Endothelial cell of umbilical vein (primary cell): Measurements from ENCODE around the gene USE1. TPM values are rescaled to one million over a fixed set of nuclear protein-coding genes. Genes with fewer than 3 reads are reported as not detected.

Source experiments
- BruUV-seq: library from RNA; stranded (reverse); fragments of 400-500 nt; replicated peaks from 2 replicates; lab custom pipeline; 2021; lab: Mats Ljungman, UMichigan
- CTCF ChIA-PET: fragments of 300-600, 350-600 bp; sonication (Branson Sonifier 250); formaldehyde crosslinking; loops from one replicate; lab custom pipeline; 2021; ENCODE audit warnings: antibody characterized with exemption, inconsistent platforms; lab: Charles Lee
- POLR2A ChIA-PET: fragments of 300-600, 350-600 bp; sonication (Branson Sonifier 250); formaldehyde crosslinking; loops from one replicate; lab custom pipeline; 2021; ENCODE audit warnings: antibody characterized with exemption, inconsistent platforms; lab: Charles Lee
- DNase-seq: peaks from one replicate; pipeline ENCODE4 v3.0.0-alpha.2; 2011; ENCODE audit warnings: low read depth, low spot score
- FAIRE-seq: peaks from 2 replicates; lab custom pipeline; 2011; peaks lifted over from hg19 to GRCh38; lab: Jason Lieb, UNC
- H2AFZ ChIP-seq: 2 replicates; pipeline ENCODE4 v1.6.0; 2012; ENCODE audit warnings: low read depth, low read length, control low read depth, inconsistent platforms
- H3K27ac ChIP-seq: 2 replicates; pipeline ENCODE4 v1.5.1; 2011; ENCODE audit warnings: low read depth, mild to moderate bottlenecking, control low read depth, low read length, moderate library complexity; ENCODE audit not compliant: insufficient read depth
- H3K27me3 ChIP-seq, 2 experiments: 2 replicates each; pipeline versions ENCODE4 v1.6.0 to v1.6.1; 2011; ENCODE audit warnings: low read length in 2 of 2, mixed read lengths in 1 of 2; ENCODE audit not compliant: control insufficient read depth in 2 of 2, insufficient read depth in 2 of 2
- H3K36me3 ChIP-seq, 2 experiments: 2 replicates in 1 of 2; 3 replicates in 1 of 2; pipeline ENCODE4 v1.5.1; 2011; ENCODE audit warnings: low read length in 2 of 2, mild to moderate bottlenecking in 1 of 2, moderate library complexity in 1 of 2; ENCODE audit not compliant: control insufficient read depth in 2 of 2, insufficient read depth in 2 of 2; ENCODE audit errors: extremely low read depth in 1 of 2
- H3K4me1 ChIP-seq: 3 replicates; pipeline ENCODE4 v1.5.1; 2011; ENCODE audit warnings: mild to moderate bottlenecking, low read length; ENCODE audit not compliant: control insufficient read depth, insufficient read depth; ENCODE audit errors: extremely low read depth
- H3K4me2 ChIP-seq: 2 replicates; pipeline ENCODE4 v1.6.1; 2011; ENCODE audit warnings: low read length, control low read depth, mixed read lengths; ENCODE audit not compliant: insufficient read depth
- H3K4me3 ChIP-seq, 3 experiments: fragments of 200-600 bp in 1 of 3; sonication (generic), shearing (Covaris generic) in 1 of 3; replicated peaks in 1 of 3; 2 replicates each; pipeline ENCODE4 v1.5.1; 2011 to 2016; ENCODE audit warnings: control low read depth in 3 of 3, low read length in 3 of 3, mild to moderate bottlenecking in 2 of 3, inconsistent platforms in 1 of 3, low read depth in 1 of 3, moderate library complexity in 1 of 3; ENCODE audit not compliant: insufficient read depth in 1 of 3
- H3K79me2 ChIP-seq: 2 replicates; pipeline ENCODE4 v1.6.0; 2012; ENCODE audit warnings: low read length, inconsistent platforms; ENCODE audit not compliant: control insufficient read depth, insufficient read depth
- H3K9ac ChIP-seq: replicated peaks from 2 replicates; pipeline ENCODE3; 2011; ENCODE audit warnings: low read length, control low read depth; ENCODE audit not compliant: insufficient read depth; ENCODE audit errors: extremely low read depth
- H3K9me1 ChIP-seq: replicated peaks from 3 replicates; pipeline ENCODE4 v1.6.0; 2011; ENCODE audit warnings: mild to moderate bottlenecking, low read length; ENCODE audit not compliant: control insufficient read depth, insufficient read depth; ENCODE audit errors: extremely low read depth
- H3K9me3 ChIP-seq: replicated peaks from 2 replicates; pipeline ENCODE4 v1.5.1; 2012; ENCODE audit warnings: low read length, inconsistent platforms; ENCODE audit not compliant: control insufficient read depth, insufficient read depth
- H4K20me1 ChIP-seq: replicated peaks from 2 replicates; pipeline ENCODE3; 2011; ENCODE audit warnings: mild to moderate bottlenecking, low read length; ENCODE audit not compliant: control insufficient read depth, insufficient read depth; ENCODE audit errors: extremely low read depth
- EZH2 ChIP-seq: IDR thresholded peaks from 2 replicates; pipeline ENCODE4 v1.6.1; 2012; ENCODE audit warnings: borderline replicate concordance, low read depth, mild to moderate bottlenecking, moderate library complexity, low read length, inconsistent platforms; ENCODE audit not compliant: severe bottlenecking
- FOS ChIP-seq: IDR thresholded peaks from 2 replicates; pipeline ENCODE4 v1.6.1; 2011; ENCODE audit warnings: mild to moderate bottlenecking, low read length, moderate library complexity, borderline replicate concordance; ENCODE audit not compliant: insufficient read depth
- GATA2 ChIP-seq: IDR thresholded peaks from 2 replicates; pipeline ENCODE4 v1.7.0; 2011; ENCODE audit warnings: low read depth, mild to moderate bottlenecking, moderate library complexity, mixed read lengths, low read length; ENCODE audit not compliant: insufficient read length, insufficient read depth
- JUN ChIP-seq: IDR thresholded peaks from 2 replicates; pipeline ENCODE4 v1.6.1; 2011; ENCODE audit warnings: borderline replicate concordance, low read depth; ENCODE audit not compliant: insufficient read length, insufficient read depth
- MYC ChIP-seq: IDR thresholded peaks from one replicate; pipeline ENCODE4 v1.6.1; 2011; ENCODE audit warnings: mild to moderate bottlenecking, low read depth, low read length
- POLR2A ChIP-seq: IDR thresholded peaks from 2 replicates; pipeline ENCODE4 v1.6.1; 2012; ENCODE audit warnings: low read depth, mild to moderate bottlenecking, control low read depth, low read length
- POLR2AphosphoS5 ChIP-seq: IDR thresholded peaks from 2 replicates; pipeline ENCODE4 v1.6.1; 2012; ENCODE audit warnings: low read depth, mild to moderate bottlenecking, control low read depth, low read length, moderate library complexity; ENCODE audit not compliant: insufficient read depth
- dilution Hi-C: fragments of 300-500 bp; cut with MboI; formaldehyde crosslinking; loops from one replicate; pipeline ENCODE4 v1.15.0; 2019; ENCODE audit warnings: low sequenced_read_pairs; ENCODE audit not compliant: extremely low pct_ligation_motif_present
- intact Hi-C: fragments of 100-400 bp; cut with micrococcal nuclease; formaldehyde crosslinking; loops from one replicate; pipeline ENCODE4 v1.10.0; 2022
- polyA plus RNA-seq, 4 experiments: library from polyadenylated mRNA; depleted of rRNA in 3 of 4; stranded (reverse) in 3 of 4; unstranded in 1 of 4; fragments of >200 nt; gene quantifications; 2 replicates each; pipeline versions ENCODE4 v1.2.1 to v1.2.3, GENCODE V29; 2011 to 2012; ENCODE audit warnings: missing spikeins in 1 of 4
- total RNA-seq: library from RNA; stranded (reverse); gene quantifications from 2 replicates; pipeline ENCODE4 v1.2.3, GENCODE V29; 2021
- TF ChIP-seq, protein P1 (sequence below): IDR thresholded peaks from 2 replicates; pipeline ENCODE4 v1.6.1; 2011; ENCODE audit not compliant: insufficient read depth, insufficient read length
- TF ChIP-seq, protein P2 (sequence below), 2 donors: IDR thresholded peaks; 1 replicate in 1 of 2; 2 replicates in 1 of 2; pipeline ENCODE4 v1.5.1; 2011; ENCODE audit warnings: low read length in 2 of 2, mild to moderate bottlenecking in 2 of 2, moderate library complexity in 2 of 2, control low read depth in 1 of 2, inconsistent platforms in 1 of 2, low read depth in 1 of 2; ENCODE audit not compliant: insufficient read depth in 1 of 2; ENCODE audit errors: extremely low read depth in 1 of 2

The USE1 gene
- total and polyA plus RNA-seq, 2 donors (not counting 3 experiments of a cell fraction or from before 2014, with no cell fraction given), result 21.3 to 27.6 TPM

DNA sequence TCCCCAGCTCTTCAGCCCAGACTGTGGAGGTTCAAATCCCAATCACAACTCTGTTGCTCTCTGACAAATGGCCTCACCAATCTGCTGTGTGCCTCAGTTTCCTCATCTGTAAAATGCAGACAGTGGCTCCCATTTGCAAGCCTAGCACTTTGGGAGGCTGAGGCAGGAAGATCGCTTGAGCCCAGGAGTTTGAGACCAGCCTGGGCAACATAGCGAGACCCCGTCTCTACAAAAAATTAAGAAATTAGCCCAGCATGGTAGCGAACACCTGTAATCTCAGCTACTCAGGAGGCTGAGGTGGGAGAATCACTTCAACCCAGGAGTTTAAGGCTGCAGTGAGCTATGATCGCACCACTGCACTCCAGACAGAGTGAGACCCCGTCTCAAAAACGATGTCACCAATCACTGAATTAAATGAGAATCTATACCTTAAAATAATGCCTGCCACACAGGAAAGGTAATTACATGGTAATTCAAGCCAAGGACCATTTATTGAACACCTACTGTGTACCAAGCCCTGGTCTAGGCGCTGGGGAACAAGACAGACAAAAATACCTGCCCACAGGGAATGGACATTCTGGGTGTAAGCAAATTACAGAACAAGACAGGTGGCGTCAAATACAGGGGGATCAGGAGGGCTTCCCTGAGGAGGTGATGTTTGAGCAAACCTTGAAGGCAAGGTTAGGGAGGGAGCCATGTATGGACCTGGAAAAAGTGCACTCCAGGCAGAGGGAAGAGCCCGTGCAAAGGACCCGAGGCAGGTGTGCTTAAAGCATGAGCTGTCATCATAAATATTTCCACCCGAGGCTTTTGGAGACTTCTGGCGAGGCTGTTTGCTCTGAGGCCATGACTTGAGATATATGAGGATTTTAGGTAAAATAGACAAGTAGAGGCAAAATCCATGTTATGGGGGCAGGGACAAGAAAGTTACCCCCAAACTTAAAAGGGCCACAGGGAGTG, 22.9 kb downstream of the USE1 start:
- TF ChIP-seq EZH2 (no peak), GATA2 (no peak), POLR2A (no peak), MYC (no peak), FOS (no peak), JUN (no peak), POLR2AphosphoS5 (no peak)
- TF ChIP-seq, protein P1, sequence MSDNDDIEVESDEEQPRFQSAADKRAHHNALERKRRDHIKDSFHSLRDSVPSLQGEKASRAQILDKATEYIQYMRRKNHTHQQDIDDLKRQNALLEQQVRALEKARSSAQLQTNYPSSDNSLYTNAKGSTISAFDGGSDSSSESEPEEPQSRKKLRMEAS, result no peak
- TF ChIP-seq, protein P2, sequence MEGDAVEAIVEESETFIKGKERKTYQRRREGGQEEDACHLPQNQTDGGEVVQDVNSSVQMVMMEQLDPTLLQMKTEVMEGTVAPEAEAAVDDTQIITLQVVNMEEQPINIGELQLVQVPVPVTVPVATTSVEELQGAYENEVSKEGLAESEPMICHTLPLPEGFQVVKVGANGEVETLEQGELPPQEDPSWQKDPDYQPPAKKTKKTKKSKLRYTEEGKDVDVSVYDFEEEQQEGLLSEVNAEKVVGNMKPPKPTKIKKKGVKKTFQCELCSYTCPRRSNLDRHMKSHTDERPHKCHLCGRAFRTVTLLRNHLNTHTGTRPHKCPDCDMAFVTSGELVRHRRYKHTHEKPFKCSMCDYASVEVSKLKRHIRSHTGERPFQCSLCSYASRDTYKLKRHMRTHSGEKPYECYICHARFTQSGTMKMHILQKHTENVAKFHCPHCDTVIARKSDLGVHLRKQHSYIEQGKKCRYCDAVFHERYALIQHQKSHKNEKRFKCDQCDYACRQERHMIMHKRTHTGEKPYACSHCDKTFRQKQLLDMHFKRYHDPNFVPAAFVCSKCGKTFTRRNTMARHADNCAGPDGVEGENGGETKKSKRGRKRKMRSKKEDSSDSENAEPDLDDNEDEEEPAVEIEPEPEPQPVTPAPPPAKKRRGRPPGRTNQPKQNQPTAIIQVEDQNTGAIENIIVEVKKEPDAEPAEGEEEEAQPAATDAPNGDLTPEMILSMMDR (IDR thresholded peaks at IDR 0.05; ENCODE audit: extremely low read depth in 1 of 2, insufficient read depth in 1 of 2, low read depth in 1 of 2, low read length in 2 of 2), result no peak
- Histone ChIP-seq H3K9me3 (no peaks in the 10 kb centered on the region), H3K9ac (no peak overlapping the region), H3K79me2 (peaks cover 24% of the 10 kb centered on the region), H3K4me3 (no peak overlapping the region), H3K27ac (no peak overlapping the region), H2AFZ (no peak overlapping the region), H3K4me1 (peaks cover 11% of the 10 kb centered on the region), H3K36me3 (peaks cover 0 to 4% of the 10 kb centered on the region in 2 experiments), H3K4me2 (no peak overlapping the region), H3K27me3 (no peaks in the 10 kb centered on the region), H4K20me1 (no peaks in the 10 kb centered on the region), H3K9me1 (no peaks in the 10 kb centered on the region)
- ChIA-PET CTCF (interaction anchor here (1.3 kb wide), 1 partner anchor 22 kb away, joined by 4 read pairs; no protein-coding TSS in a partner anchor), POLR2A (no interaction called here)
- DNase-seq (no peak), FAIRE-seq (no peak)
- no TSS peak for BruUV-seq
- dilution Hi-C loops, result no loop called here
- intact Hi-C loops, result no loop called here
